LNCAP (cell line): ENCODE results near the gene PPIL4.

ENCODE experiments used
- CTCF ChIP-seq: fragments of 450-650 bp; IDR thresholded peaks from 2 replicates; pipeline ENCODE4 v1.5.1; 2017; ENCODE audit warnings: mild to moderate bottlenecking

The PPIL4 gene

GRCh38 chr6:149468179-149468578 is 77.7 kb downstream of the PPIL4 start:
- no peak for TF ChIP-seq CTCF

- TF ChIP-seq CTCF, result no peak
Measured at GRCh38 chr6:149467265-149467664, 78.6 kb downstream of the PPIL4 start.

- no peak for TF ChIP-seq CTCF
Measured at GRCh38 chr6:149464411-149464810, 81.4 kb downstream of the PPIL4 start.

GRCh38 chr6:149463781-149464180 is 82.1 kb downstream of the PPIL4 start:
- TF ChIP-seq CTCF, result no peak

- TF ChIP-seq CTCF, result no peak
Measured at GRCh38 chr6:149461670-149462069, 84.2 kb downstream of the PPIL4 start.

GRCh38 chr6:149459761-149460160 is 86.1 kb downstream of the PPIL4 start:
- no peak for TF ChIP-seq CTCF

- no peak for TF ChIP-seq CTCF
Measured at GRCh38 chr6:149458806-149459205, 87.0 kb downstream of the PPIL4 start.

GRCh38 chr6:149458196-149458595 is 87.6 kb downstream of the PPIL4 start:
- TF ChIP-seq CTCF, result no peak
